ENCODE data around the gene TMEM128.

GRCh38 chr4:4281787-4282186, 33.8 kb upstream of the TMEM128 start:
- TF ChIP-seq MAX (IDR thresholded peaks at IDR 0.05; ENCODE audit: low read depth, low read length) (no peak), CTCF (IDR thresholded peaks at IDR 0.05; ENCODE audit: low read depth, low read length) (no peak)
